GM19455 (cell line): ENCODE data around the gene NEK6.

Source experiments
- ATAC-seq: cut with Tn5 transposase; IDR thresholded peaks from one replicate; pipeline ENCODE4 v1.9.1; 2021; ENCODE audit not compliant: unreplicated experiment

The NEK6 gene

DNA sequence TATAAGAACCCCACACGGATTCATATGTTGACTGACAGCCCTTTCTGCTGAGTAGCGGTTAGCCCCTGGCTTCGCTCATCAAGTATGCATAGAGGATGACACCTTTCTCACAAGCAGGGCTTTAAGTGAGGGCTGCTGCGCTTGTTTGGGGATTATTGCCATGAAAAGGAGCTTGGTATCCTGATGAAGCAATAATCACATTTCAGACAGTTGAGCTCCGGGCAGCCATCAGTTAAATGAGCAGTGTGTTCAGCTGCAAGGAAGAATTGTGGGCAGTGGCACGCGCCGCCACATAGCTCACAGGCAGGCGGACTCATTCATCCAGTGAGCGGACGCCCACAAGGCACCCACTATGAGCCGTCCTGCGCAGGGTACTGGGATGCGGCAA is 77.6 kb downstream of the NEK6 start:
- no peak for ATAC-seq

- ATAC-seq, result no peak
These were observed 79.8 kb downstream of the NEK6 start for GRCh38 chr9:124337562-124337961.

- ATAC-seq, result no peak
These were observed 81.9 kb downstream of the NEK6 start for GRCh38 chr9:124339603-124340146.

DNA sequence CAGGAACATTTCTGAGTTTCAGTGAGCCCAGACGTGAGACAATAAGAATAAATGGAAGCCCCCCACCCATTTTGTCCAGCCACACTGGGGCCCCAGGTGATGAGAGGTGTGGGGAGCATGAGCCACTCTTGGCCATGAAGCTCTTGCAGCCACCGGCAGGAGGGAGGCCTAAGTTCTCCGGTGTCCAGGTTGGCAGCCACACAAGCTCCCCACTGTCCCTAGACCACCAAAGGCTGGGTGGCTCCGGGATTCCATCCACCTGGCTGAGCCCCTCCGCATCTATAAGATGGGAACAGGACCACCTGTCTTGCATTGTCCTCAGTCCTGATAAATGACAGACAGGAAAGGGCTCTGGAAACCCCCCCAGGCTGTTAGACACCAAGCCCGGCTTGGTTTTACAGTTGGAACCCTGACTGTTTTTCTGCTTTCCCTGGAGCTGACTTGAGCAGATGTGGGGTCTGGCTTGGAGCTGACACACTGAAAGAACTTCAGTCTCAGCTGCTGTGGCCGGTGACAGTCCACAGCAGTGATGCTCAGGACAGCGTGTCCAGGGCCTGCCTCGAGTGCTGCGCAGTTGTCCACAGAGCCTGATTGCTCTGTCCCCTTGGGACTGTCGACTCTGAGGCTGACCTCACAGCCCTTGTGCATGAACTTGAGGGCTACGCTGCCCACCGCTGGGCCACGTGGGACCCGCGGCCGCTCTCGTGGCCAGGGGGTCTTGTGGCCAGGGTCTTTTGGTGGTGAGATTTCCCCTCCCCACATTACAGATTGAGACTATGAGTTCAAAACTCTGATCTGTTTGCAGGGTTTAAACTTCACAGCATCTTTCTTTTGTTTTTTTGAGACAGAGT is 82.7 kb downstream of the NEK6 start:
- ATAC-seq, result no peak

GRCh38 chr9:124341455-124342170 is 83.9 kb downstream of the NEK6 start:
- no peak for ATAC-seq

DNA sequence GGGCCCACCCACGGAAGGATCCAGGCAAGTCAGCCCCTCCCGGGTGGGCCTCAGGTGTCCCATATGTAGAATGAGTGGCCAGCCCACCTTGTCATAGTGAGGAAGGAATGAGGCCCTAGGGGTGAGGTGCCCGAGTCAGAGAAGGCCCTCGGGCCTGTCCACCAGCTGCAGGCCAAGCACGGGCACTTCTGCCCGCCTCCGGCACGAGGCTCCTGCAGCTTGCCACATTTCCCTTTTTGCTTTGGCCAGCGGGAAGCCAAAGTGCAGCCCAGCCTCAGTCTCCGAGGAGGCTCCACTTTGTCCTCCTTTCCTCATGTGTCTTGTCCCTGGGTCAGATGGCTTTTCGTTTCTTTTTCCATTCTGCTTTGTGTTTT is 84.6 kb downstream of the NEK6 start:
- no peak for ATAC-seq

DNA sequence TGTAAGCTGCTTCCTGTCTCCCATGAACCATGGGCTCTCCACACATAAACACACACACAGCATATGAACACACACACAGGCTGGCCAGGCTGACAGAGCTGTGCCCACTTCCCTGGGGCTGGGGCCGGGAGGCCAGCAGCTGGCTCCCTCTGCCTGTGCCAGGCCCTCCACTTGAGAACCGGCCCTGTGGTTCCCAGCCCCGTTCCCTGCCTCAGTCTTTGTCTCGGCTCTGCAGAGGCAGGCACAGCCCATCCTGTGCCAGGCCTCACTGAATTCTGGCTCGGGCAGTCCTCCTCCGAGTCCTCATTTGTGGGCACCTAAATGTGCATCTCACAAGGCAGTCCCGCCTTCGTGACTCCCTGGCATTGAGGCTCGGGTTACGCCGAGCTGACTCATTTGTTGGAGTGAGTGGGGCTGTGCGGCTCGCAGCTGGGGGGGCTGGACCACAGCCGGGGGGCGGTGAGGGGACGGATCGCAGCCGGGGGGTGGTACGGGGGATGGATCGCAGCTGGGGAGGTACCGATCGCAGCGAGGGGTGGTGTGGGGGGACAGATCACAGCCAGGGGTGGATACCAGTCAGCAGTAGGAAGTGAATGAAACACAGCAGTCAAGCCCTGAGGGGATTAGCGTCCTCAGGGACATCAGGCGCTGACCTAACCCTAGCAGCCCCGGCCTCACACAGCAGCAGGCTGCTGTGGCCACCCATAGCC is 85.2 kb downstream of the NEK6 start:
- no peak for ATAC-seq

DNA sequence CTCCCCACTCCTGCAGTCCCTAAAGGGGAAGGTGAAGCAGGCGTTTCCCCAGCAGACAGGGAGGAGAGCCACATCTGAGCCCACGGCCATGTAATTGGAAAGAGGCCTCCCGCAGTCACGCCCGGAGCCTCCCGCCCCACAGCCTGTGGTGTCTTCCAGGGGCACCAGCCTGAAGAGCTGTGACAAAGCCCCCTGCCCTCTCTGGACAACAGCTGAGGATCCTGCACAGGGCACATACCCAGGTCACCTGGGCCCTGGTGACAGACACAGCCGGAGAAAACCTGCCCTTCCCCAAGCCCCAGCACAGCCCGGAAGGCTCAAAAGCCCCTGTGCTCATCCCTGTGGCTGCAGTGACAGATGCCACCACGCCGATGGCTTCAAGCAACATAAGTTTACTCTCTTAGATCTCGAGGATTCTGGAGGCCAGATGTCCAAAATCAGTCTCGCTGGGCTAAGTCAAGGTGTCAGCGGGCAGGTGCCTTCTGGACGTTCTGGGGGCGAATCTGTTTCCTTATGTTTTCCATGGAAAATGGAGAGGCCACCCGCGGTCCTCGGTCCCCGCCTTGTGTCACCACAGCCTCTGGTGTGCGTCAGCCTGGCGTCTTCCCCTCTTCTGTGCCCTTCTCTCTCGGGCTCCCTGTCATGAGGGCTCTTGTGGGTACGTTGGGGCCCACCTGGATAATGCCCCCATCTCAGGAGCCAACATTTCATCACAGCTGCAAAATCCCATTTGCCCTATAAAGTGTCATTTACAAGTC is 86.0 kb downstream of the NEK6 start:
- no peak for ATAC-seq

- ATAC-seq, result no peak
These were observed 86.7 kb downstream of the NEK6 start for GRCh38 chr9:124344291-124345050.

- ATAC-seq, result no peak
These were observed 87.3 kb downstream of the NEK6 start for GRCh38 chr9:124345063-124345462.

- ATAC-seq, result no peak
These were observed 88.1 kb downstream of the NEK6 start for GRCh38 chr9:124345751-124346281.

DNA sequence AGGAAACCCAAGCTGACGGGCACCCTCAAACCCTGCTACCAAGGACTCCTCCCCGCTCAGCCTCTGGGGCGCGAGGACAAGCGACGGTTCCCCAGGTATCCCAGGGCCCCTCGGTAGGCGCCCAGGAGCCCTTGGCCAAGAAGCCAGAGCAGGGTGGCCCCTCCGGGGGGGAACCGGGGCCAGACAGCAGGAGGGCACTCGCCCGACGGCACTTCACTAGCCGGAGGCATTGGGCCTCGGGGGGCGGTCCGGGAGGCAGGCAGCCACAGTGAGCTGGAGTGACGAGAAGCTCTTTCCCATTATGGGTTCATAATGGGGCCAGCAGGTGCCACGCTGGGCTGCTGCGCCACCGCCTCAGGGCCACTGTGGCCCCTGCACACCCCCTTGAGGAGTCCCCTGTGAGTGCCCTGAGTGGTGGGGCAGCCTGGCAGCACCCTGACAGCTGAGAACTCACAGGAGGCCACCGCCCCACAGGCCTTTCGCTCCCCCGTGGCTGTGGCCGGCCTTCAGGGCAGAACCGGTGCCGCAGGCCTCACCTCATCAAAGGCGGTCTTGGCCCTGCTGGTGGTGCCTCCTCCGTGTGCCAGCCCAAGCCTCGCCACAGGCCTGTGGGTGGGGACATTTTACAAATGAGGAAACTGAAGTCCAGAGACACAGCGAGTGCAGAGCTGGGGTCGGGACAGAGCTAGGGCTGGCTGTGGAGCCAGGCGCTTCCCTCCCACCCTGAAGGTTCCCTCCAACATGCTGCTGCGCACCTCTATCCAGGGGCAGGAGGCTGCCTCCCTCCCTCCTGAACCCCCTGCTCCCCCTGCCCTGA is 88.8 kb downstream of the NEK6 start:
- no peak for ATAC-seq

GRCh38 chr9:124347206-124347967 is 89.6 kb downstream of the NEK6 start:
- no peak for ATAC-seq

GRCh38 chr9:124347968-124348358 is 90.2 kb downstream of the NEK6 start:
- ATAC-seq, result no peak

GRCh38 chr9:124348363-124348762 is 90.6 kb downstream of the NEK6 start:
- no peak for ATAC-seq

DNA sequence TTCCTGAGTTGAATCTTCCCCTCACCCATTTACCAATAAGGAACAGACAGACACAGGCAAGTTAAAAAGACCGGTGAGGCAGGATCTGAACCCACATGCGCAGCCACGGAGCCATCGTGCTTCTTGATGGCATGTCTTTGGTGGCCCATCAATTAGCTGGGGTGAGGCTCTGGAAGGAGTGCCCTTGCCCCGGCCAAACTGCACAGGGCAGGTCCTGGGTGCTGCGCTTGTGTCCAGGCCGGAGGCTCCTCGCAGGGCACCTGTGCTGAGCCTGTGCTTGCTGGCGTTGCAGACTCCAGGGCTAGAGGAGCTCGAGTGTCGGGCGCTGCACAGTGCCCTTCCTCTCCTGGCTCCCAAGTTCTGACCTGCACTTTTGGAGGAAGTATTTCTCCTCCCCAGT is 91.1 kb downstream of the NEK6 start:
- ATAC-seq, result no peak

DNA sequence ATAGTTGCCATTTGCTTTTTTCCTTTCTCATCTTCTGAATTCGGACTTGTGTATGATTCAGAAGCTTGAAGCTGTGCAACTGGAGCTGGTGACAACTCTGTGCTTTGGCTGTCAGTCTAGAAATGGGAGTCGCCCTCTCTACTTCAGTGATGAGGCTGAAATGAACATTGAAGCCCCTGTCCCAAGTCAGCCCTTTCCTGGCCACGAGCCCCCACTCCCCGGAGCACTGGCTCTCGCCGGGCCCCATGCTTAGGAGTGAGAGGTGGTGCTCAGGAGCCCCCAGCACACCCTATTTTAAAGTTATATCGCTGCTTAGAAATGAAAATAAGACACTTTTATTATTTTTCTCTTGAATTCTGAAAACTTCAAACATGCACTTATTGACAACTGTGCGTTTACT is 91.5 kb downstream of the NEK6 start:
- ATAC-seq, result no peak
